CD4-positive, CD25-positive, alpha-beta regulatory T cell (primary cell): Measurements from ENCODE around the gene SLC25A47. TPM values are rescaled to one million over a fixed set of nuclear protein-coding genes. Genes with fewer than 3 reads are reported as not detected.

ENCODE experiments used
- ATAC-seq, 2 donors: fragments of 150-1000 bp; cut with Tn5 transposase; one replicate each; pipeline ENCODE4 v1.10.0; 2021; ENCODE audit warnings: low read depth in 2 of 2, moderate number of reproducible peaks in 2 of 2, moderate library complexity in 1 of 2
- DNase-seq, 3 donors: peaks; one replicate each; pipeline versions ENCODE4 v3.0.0 to v3.0.0-alpha.2; 2012 to 2022; ENCODE audit warnings: mixed read lengths in 1 of 3
- H3K27ac ChIP-seq: one replicate; pipeline ENCODE4 v1.7.0; 2013; ENCODE audit warnings: mild to moderate bottlenecking, low read length; ENCODE audit not compliant: insufficient read depth, poor library complexity, severe bottlenecking
- H3K27me3 ChIP-seq: one replicate; pipeline ENCODE4 v1.7.0; 2013; ENCODE audit warnings: low read length; ENCODE audit not compliant: control insufficient read depth, insufficient read depth
- H3K36me3 ChIP-seq: one replicate; pipeline ENCODE4 v1.7.0; 2013; ENCODE audit warnings: mild to moderate bottlenecking, low read length, moderate library complexity; ENCODE audit not compliant: control insufficient read depth, insufficient read depth
- H3K4me1 ChIP-seq: 2 replicates; pipeline ENCODE4 v1.7.0; 2013; ENCODE audit warnings: mild to moderate bottlenecking, low read length; ENCODE audit not compliant: insufficient read depth, control insufficient read depth, poor library complexity, severe bottlenecking
- H3K4me3 ChIP-seq: one replicate; pipeline ENCODE4 v1.7.0; 2013; ENCODE audit warnings: low read depth, mild to moderate bottlenecking, low read length, moderate library complexity
- H3K9me3 ChIP-seq, 2 experiments: 1 replicate in 1 of 2; 2 replicates in 1 of 2; pipeline ENCODE4 v1.7.0; 2013; ENCODE audit warnings: low read length in 2 of 2, mild to moderate bottlenecking in 1 of 2, moderate library complexity in 1 of 2; ENCODE audit not compliant: control insufficient read depth in 2 of 2
- H3K27ac Mint-ChIP-seq, 3 donors: one replicate each; pipeline ENCODE4 v1.8.0; 2020 to 2022; ENCODE audit warnings: mild to moderate bottlenecking in 3 of 3, mixed read lengths in 3 of 3, moderate library complexity in 2 of 3
- H3K27me3 Mint-ChIP-seq: one replicate; pipeline ENCODE4 v1.8.0; 2022; ENCODE audit warnings: mild to moderate bottlenecking, mixed read lengths
- H3K36me3 Mint-ChIP-seq: one replicate; pipeline ENCODE4 v1.8.0; 2020; ENCODE audit warnings: mixed read lengths
- H3K4me1 Mint-ChIP-seq, 4 donors: one replicate each; pipeline ENCODE4 v1.8.0; 2020 to 2022; ENCODE audit warnings: mixed read lengths in 4 of 4, mild to moderate bottlenecking in 1 of 4
- H3K4me3 Mint-ChIP-seq, 4 donors: one replicate each; pipeline ENCODE4 v1.8.0; 2020 to 2022; ENCODE audit warnings: mild to moderate bottlenecking in 4 of 4, mixed read lengths in 4 of 4, moderate library complexity in 3 of 4
- H3K9me3 Mint-ChIP-seq, 7 donors: one replicate each; pipeline ENCODE4 v1.8.0; 2020 to 2022; ENCODE audit warnings: mixed read lengths in 7 of 7, mild to moderate bottlenecking in 3 of 7, moderate library complexity in 2 of 7
- polyA plus RNA-seq, 4 donors: library from polyadenylated mRNA; unstranded; fragments of 300-500 nt; fragmentation: Illumina TruSeq; gene quantifications; one replicate each; pipeline ENCODE4 v1.2.3, GENCODE V29; 2021
- total RNA-seq: library from RNA; stranded (reverse); gene quantifications from one replicate; pipeline ENCODE4 v1.2.3, GENCODE V29; 2022

Gene SLC25A47
- total and polyA plus RNA-seq, 5 donors from 2014 or later, result not detected

- ATAC-seq (no peak), DNase-seq (no peak)
- Mint-ChIP-seq H3K4me1 (peaks cover 0 to 13% (median 3%) of the 10 kb centered on the region in 4 donors), H3K27ac (no peak overlapping the region), H3K27me3 (peaks cover 7% of the 10 kb centered on the region), H3K4me3 (no peak overlapping the region), H3K9me3 (no peaks in the 10 kb centered on the region), H3K36me3 (no peaks in the 10 kb centered on the region)
- Histone ChIP-seq H3K36me3 (no peaks in the 10 kb centered on the region), H3K4me3 (no peak overlapping the region), H3K27ac (no peak overlapping the region), H3K27me3 (no peaks in the 10 kb centered on the region), H3K9me3 (no peaks in the 10 kb centered on the region), H3K4me1 (peaks cover 9% of the 10 kb centered on the region)
Observed at GRCh38 chr14:100320157-100320856, 2.8 kb upstream of the SLC25A47 start.

DNA sequence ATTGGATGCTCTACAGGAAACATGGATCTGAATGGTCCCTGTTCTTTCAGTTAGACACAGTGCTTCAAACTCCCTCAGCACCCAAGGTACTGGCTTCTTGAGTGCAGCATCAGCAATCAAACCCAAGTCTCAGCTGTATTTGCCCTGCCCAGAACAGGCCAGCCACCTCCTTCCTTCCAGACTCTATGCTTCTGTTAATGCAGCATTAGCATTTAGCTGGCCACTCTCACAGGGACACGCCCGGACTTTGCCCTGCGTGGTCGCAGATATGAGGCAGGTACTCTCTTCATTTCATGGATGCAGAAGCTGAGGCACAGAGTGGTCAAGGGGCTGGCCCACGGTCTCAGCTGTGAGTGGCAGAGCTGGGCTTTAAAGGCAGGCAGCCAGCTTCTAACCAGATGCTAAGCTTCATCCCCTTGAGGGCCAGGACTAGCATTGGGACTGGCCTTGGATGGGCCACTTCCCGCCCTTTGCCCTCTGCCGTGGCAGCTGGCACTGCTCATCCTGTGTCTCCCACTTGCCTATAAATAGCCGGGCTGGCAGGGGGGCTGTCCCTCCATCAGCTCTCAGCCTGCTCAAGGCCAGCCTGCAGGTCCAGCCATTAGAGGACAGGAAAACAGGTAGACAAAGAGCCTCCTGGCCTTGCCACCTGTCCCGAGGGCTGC is 1.5 kb upstream of the SLC25A47 start:
- H3K4me3 Mint-ChIP-seq, result no peak overlapping the region
- Histone ChIP-seq H3K4me1 (peaks cover 9% of the 10 kb centered on the region), H3K36me3 (no peaks in the 10 kb centered on the region), H3K27me3 (no peaks in the 10 kb centered on the region), H3K9me3 (no peaks in the 10 kb centered on the region), H3K4me3 (no peak overlapping the region), H3K27ac (no peak overlapping the region)
- H3K4me1 Mint-ChIP-seq, result peaks cover 0 to 13% (median 3%) of the 10 kb centered on the region in 4 donors
- ATAC-seq (no peak), DNase-seq (no peak)
- no peaks in the 10 kb centered on the region for H3K9me3 Mint-ChIP-seq
- no peaks in the 10 kb centered on the region for H3K36me3 Mint-ChIP-seq
- no peak overlapping the region for H3K27ac Mint-ChIP-seq
- H3K27me3 Mint-ChIP-seq, result peaks cover 7% of the 10 kb centered on the region

DNA sequence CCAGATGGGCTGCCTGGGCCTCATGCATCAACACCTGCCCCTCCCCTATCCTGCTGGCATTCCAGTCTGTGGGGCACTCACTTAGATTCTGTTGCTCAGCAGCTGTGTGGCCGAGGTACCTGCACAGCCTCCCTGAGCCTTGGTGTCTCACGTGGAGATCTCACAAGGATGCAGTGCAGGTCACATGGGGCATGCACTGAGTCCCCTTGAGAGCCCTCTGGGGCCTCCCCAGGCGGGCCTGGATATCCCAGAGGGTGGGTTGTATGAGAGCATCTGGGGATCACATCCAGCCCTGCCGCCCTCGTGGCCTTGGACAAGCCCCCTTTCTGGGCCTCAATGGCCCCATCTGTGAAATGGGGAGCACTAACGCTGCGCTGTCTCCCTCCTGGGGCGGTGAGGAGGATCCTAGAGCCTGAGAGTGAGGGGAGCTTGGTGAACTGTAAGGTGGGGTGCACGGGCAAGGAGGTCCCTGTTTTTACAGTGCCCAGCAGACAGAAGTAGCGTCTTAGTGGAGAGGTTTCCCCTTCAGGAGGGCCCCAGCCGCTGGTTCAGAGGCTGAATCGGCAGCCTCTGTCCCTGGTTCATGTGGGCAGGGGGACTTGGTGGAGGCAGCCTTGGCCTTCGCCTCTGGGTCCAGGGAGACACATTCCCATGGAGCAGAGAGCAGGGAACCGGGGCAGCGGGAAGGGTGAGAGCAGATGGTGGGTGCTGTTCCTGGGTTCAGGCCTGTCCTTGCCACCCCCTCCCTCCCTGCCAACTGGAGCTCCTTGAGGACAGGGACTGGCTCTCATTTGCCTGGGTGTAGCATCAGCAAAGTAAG is 791 bp upstream of the SLC25A47 start:
- H3K36me3 Mint-ChIP-seq, result no peaks in the 10 kb centered on the region
- Histone ChIP-seq H3K4me3 (no peak overlapping the region), H3K4me1 (peaks cover 9% of the 10 kb centered on the region), H3K27me3 (no peaks in the 10 kb centered on the region), H3K9me3 (no peaks in the 10 kb centered on the region), H3K27ac (no peak overlapping the region), H3K36me3 (no peaks in the 10 kb centered on the region)
- no peaks in the 10 kb centered on the region for H3K9me3 Mint-ChIP-seq
- H3K4me1 Mint-ChIP-seq, result peaks cover 0 to 13% (median 3%) of the 10 kb centered on the region in 4 donors
- H3K27me3 Mint-ChIP-seq, result peaks cover 7% of the 10 kb centered on the region
- H3K27ac Mint-ChIP-seq, result no peak overlapping the region
- DNase-seq, result no peak
- H3K4me3 Mint-ChIP-seq, result no peak overlapping the region
- ATAC-seq, result no peak

DNA sequence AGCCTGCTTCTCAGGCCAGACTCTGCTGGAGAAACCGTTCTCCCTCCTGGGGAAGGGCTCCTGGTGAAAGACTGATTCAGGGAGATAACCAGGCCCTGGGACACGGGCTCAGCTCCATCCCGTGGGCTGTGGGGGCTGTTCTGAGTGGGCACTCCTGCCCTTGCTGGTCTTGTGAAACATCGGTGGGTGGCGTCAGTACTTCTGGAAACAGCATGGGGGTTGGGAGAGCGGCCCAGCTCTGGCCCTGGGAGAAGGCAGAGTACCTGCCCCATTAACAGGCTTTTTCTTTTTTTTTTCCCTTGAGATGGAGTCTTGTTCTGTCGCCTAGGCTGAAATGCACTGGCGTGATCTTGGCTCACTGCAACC is 786 bp downstream of the SLC25A47 start:
- H3K36me3 ChIP-seq, result no peaks in the 10 kb centered on the region
- Mint-ChIP-seq H3K36me3 (no peaks in the 10 kb centered on the region), H3K9me3 (no peaks in the 10 kb centered on the region), H3K27ac (no peak overlapping the region), H3K4me3 (no peak overlapping the region), H3K27me3 (peaks cover 6% of the 10 kb centered on the region), H3K4me1 (peaks cover 0 to 7% (median 1%) of the 10 kb centered on the region in 4 donors)
- H3K27ac ChIP-seq, result no peak overlapping the region
- H3K4me3 ChIP-seq, result no peak overlapping the region
- no peaks in the 10 kb centered on the region for H3K27me3 ChIP-seq
- DNase-seq (no peak), ATAC-seq (no peak)
- H3K4me1 ChIP-seq, result no peaks in the 10 kb centered on the region
- H3K9me3 ChIP-seq, result no peaks in the 10 kb centered on the region

GRCh38 chr14:100325231-100325632 is 2.1 kb downstream of the SLC25A47 start:
- no peaks in the 10 kb centered on the region for H3K36me3 ChIP-seq
- no peak for DNase-seq
- Mint-ChIP-seq H3K9me3 (no peaks in the 10 kb centered on the region), H3K36me3 (no peaks in the 10 kb centered on the region), H3K27me3 (no peaks in the 10 kb centered on the region), H3K27ac (no peak overlapping the region), H3K4me1 (no peaks in the 10 kb centered on the region), H3K4me3 (no peak overlapping the region)
- no peak overlapping the region for H3K27ac ChIP-seq
- H3K4me3 ChIP-seq, result no peak overlapping the region
- ATAC-seq, result no peak
- H3K9me3 ChIP-seq, result no peaks in the 10 kb centered on the region
- H3K27me3 ChIP-seq, result no peaks in the 10 kb centered on the region
- no peaks in the 10 kb centered on the region for H3K4me1 ChIP-seq

GRCh38 chr14:100325958-100326357 is 2.8 kb downstream of the SLC25A47 start:
- Histone ChIP-seq H3K27ac (no peak overlapping the region), H3K4me1 (no peaks in the 10 kb centered on the region), H3K36me3 (no peaks in the 10 kb centered on the region), H3K4me3 (no peak overlapping the region), H3K27me3 (no peaks in the 10 kb centered on the region), H3K9me3 (no peaks in the 10 kb centered on the region)
- H3K4me1 Mint-ChIP-seq, result peaks cover 0 to under 1% (median 0%) of the 10 kb centered on the region in 4 donors
- DNase-seq (no peak), ATAC-seq (no peak)
- H3K27me3 Mint-ChIP-seq, result no peaks in the 10 kb centered on the region
- no peaks in the 10 kb centered on the region for H3K36me3 Mint-ChIP-seq
- no peak overlapping the region for H3K27ac Mint-ChIP-seq
- H3K4me3 Mint-ChIP-seq, result no peak overlapping the region
- no peaks in the 10 kb centered on the region for H3K9me3 Mint-ChIP-seq

DNA sequence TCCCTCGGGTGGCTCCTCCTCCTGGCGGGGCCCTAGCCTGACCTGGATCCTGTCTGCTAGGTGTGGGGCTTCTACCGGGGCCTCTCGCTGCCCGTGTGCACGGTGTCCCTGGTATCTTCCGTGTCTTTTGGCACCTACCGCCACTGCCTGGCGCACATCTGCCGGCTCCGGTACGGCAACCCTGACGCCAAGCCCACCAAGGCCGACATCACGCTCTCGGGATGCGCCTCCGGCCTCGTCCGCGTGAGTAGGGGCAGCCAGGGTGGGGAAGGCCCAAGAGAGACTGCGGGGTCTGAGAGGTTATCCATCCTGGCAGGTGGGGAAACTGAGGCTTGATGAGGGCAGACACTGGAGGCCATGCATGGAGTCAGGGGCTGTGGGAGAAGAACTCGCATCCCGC is 4.0 kb downstream of the SLC25A47 start:
- no peaks in the 10 kb centered on the region for H3K9me3 ChIP-seq
- H3K27ac Mint-ChIP-seq, result no peak overlapping the region
- no peaks in the 10 kb centered on the region for H3K4me1 ChIP-seq
- no peak overlapping the region for H3K4me3 ChIP-seq
- ATAC-seq (no peak), DNase-seq (no peak)
- no peaks in the 10 kb centered on the region for H3K36me3 Mint-ChIP-seq
- no peaks in the 10 kb centered on the region for H3K27me3 Mint-ChIP-seq
- no peaks in the 10 kb centered on the region for H3K9me3 Mint-ChIP-seq
- H3K4me3 Mint-ChIP-seq, result no peak overlapping the region
- no peak overlapping the region for H3K27ac ChIP-seq
- no peaks in the 10 kb centered on the region for H3K36me3 ChIP-seq
- no peaks in the 10 kb centered on the region for H3K27me3 ChIP-seq
- H3K4me1 Mint-ChIP-seq, result peaks cover 0 to 4% (median 0%) of the 10 kb centered on the region in 4 donors
